HG03457 (cell line): ENCODE measurements around the gene LGR5.

Source experiments
- ATAC-seq: cut with Tn5 transposase; IDR thresholded peaks from one replicate; pipeline ENCODE4 v1.9.1; 2021; ENCODE audit warnings: moderate number of reproducible peaks; ENCODE audit not compliant: unreplicated experiment

The LGR5 gene

DNA sequence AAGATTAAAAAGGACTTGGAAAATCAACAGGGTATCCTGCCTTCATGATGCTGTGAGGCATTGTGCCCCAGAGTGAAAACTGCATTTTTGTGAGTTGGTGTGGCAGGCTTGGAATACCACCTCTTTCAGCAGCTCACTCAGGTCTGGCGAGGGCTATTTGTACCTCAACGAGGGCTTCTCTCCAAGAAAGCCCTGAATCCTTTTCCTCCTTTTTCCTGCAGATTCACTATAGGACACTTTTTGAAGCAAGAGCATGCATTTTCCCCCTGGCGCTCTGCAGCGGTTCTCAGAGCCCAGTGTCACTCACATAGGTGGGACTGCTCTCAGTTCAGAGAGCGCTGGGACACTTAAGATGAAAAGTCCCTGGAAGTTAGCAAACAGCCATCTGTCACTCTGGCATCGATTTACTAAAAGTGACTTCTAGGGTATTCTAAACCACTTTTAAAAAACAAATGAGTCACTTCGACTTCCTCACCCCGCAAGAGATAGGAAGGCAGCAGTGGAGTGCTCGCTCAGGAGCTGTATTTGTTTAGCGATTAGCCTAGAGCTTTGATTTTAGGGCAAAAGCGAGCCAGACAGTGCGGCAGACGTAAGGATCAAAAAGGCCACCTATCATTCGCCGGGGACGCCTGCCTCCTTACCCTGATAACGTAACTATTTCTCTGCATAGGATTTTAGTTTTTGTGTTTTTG, 782 bp upstream of the LGR5 start:
- ATAC-seq = no peak

DNA sequence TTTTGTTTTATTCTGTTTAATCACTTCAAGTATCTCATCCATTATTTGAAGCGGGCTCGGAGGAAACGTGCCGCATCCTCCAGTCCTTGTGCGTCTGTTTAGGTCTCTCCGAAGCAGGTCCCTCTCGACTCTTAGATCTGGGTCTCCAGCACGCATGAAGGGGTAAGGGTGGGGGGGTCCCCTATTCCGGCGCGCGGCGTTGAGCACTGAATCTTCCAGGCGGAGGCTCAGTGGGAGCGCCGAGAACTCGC, 311 bp upstream of the LGR5 start:
- no peak for ATAC-seq

GRCh38 chr12:71440345-71440762, 756 bp downstream of the LGR5 start:
- ATAC-seq = no peak

DNA sequence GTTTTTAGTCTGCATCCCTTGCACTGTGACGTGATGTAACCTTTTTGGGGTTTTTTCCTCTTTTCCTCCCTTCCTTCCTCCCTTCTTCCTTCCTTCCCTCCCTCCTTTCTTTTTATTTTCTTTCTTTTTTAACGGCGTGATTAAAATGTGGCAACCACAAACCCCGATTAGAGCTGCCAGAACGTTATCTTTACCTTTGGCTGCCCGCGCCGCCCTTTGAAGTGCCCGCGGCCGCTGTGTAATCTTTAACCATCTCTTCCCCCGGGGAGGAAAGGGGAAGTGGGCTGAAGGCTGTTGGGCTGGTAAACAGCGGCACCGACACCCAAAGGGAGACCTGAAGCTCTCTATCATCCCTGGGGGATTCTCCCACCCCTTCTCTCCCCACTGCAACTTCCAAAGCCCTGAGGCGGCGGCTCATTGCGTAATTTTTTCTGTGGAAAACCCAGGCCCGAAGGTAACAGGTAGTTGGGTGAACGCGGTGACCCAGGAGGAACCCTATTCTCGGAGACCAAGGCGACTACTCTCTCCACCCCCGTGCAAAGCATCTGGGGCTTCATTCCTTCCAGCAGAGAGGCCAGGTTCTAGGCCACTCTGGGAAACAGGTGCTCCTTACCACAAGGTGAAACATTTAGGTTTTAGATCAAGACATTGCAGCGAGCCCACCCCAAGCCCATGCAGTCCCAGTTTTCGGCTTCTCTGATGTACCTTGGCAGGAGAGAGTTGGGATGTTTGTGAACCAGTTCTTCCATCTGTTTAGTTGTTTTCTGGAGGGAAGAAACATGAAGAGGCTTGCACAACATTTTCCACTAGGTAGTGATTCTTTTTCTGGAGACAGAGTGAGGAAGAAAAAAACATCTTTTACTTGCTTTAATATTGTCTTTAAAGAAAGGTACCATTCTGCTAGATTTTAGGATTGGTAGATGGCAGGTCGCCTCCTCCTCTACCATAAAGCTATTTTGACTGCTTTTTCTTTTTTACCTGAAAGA, 1.5 kb downstream of the LGR5 start:
- peak; percentile 82 for ATAC-seq

DNA sequence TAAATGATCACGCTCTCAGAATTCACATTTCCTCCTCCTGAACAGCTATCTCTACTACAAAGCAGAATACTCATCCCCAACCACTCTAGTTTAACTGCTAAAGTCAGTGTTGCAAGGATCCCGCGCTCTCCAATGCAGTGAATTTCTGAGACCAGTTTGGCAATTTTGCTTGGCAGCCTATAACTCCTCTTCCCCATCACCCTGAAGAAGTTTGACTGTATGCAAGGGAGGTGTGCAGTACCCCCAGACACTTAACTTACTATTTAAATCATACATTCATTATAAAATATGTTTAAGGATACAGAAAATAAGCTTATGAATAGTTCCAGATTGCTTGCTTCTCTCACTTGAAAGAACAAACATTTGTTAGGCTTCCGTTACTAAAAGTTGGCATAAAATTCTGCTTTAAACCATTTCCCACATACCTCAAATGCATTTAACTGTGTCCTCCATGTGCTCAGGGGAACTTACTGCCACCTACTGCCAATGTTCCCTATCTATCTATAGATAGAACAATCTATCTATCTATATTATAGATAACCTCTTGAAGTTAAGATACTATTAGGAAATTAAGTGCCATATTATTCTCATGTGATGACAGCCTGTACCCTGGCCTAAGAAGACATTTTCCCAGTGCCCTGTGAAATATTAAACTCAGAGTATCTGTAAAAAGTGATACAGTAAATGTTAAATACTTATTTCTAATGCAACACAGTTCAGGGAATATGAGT, 2.4 kb downstream of the LGR5 start:
- ATAC-seq = no peak

- ATAC-seq = no peak
Measured at GRCh38 chr12:71442567-71442931, 3.0 kb downstream of the LGR5 start.

DNA sequence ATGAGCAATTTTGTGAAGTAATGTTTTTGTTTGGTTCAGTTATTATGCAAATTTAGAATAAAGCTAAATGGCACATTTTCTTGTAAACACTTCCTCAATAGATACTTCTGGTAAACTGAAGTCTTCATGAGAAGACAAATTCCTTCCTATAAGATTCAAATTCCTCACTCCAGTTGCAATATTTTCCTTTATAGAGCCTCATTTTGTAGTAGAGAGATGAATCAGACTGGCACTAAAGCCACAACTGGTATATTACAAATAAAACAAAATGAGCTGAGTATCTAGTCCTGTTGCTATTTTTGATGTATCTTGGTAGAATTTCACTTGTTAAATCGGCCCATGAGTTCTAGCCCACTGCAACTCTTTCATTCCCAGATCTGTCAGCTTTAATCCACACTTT, 5.5 kb downstream of the LGR5 start:
- ATAC-seq = no peak

DNA sequence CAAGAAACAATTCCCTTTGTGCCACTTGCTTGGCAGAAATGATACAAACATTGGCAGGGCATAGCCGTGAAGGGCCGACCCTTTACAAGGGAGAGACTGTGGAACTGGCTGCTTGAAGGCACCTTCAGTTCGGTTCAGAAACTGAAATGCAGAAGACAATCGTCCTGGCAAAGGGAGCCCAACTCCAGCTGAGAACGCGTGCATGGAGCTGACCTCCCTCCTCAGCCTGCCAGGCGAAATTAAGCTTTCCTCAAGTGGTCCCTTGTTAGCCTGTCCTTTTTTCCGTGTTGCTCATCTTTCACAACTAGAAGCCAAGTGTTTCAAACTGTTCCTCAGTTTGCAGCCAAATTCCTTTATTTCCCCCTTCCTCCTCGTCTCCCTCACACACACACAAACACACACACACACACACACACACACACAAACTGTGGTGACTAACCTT, 8.1 kb downstream of the LGR5 start:
- ATAC-seq = no peak

DNA sequence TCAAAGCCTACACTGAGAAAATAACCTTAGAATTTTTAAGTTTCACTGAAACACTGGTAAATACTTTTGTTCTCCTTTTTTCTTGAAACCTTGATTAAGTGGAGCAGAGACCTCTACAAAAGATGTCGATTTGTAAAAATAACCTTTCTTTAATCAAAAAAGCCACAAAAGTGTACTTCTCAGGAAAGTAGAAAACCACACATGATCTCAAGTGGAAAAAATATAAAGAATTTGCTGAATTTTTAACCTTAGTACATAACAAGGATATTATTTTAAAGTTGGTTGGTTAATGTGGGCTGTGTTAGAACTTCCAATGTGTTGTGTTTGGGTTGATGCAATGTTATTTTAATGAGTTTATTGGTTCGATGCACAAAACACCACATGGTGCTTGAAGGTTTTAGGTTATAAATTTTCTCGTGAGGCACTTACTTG, 8.6 kb downstream of the LGR5 start:
- ATAC-seq = no peak

DNA sequence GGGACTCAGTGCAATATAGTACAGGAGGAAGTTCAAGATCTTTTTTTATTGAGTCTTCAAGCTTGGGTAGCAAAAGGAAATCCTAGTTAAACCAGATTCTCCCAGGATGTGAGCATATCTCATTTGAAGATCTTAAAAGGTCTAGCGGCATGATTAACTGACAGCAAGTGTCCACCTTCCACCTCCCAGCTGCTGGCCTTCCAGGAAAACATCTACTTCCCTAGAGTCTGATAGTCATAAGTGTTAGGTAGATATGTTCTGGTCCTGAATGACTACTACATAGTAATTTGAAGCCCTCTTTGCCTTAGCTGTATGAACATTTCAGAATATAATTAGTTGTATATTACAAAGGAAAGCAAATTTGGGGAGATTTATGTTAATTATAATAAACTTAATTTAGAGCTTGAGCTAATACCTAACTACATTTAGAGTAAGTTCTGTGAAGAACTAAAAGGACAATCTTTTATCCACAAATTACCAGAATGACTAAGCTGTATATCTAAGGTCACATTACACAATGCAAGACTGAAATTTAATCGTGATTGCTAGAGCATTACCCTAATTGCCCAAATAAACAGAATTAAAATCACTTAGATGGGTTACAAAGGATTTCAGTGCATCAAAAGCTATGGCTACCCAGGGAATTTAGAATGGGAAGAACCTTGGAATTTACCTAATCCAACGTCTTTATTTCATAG, 9.9 kb downstream of the LGR5 start:
- ATAC-seq = no peak

DNA sequence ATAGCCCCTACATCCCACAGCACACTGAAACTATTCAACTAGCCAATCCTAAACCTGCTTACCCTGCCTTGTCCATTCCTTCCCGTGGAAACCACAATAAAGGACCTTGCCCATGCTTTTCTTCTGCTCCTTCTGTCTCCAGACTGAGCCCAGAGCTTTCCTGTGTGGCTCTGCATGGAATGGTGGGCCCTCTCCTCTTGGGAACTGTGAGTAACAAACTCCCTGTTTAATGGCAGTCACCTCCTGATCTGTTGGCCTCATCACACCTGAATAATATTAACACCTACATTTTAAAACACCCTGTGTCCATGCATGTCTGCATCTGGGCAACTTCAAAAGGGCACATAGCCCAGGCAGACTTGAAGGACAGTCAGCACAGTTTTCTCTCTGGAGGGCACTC, 12.4 kb downstream of the LGR5 start:
- no peak for ATAC-seq

DNA sequence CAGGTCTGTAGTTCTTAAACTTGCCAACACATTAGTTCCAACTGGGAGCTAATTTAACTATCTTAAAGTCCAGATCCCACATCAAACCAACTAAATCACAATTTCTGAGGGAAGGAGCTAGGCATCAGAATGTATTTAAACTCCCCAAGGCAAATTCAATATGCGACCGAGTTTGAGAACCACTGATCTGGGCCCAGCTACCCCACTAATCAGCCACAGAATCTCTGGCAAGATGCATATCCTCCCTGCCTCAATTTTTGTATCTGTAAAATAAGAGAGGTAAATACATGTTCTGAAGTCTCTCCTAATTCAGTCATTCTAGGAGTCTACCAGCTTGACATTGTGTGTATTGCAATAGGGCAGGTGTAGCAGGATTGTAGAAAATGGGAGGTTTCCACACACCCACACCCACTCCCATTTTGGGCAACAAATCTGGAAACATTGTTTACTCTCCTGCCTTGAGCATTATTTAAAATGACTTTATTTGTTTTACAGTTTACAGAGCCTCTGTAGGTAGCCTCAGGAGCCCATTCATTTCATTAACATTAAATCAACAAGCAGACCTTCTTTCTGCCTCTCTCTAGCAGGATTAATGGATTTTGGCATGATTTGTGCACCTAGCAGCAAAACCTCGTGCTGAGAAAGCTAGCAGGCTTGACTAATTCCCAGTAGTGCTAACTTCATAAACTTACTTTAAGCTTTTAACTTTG, 15.6 kb downstream of the LGR5 start:
- no peak for ATAC-seq

DNA sequence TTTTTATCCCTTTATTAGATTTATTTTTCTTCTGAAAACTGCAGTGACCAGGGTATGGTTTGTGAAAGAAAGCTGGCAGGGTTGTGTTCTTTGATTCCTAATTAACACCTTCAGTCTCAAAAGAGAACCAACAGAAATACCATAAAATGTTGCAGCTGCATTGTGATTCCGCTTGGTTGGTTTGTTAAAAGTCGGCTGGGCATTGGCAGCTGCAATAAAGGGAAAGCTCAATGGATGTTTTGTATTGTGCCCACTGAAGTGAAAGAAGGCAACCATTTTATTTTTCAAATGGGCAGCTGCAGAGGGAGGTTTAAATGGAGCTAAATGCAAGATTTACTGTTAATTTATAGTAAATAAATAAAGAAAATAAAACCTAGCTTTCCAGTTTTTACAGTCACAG, 16.7 kb downstream of the LGR5 start:
- no peak for ATAC-seq

- no peak for ATAC-seq
Measured at GRCh38 chr12:71456990-71457389, 17.4 kb downstream of the LGR5 start.

DNA sequence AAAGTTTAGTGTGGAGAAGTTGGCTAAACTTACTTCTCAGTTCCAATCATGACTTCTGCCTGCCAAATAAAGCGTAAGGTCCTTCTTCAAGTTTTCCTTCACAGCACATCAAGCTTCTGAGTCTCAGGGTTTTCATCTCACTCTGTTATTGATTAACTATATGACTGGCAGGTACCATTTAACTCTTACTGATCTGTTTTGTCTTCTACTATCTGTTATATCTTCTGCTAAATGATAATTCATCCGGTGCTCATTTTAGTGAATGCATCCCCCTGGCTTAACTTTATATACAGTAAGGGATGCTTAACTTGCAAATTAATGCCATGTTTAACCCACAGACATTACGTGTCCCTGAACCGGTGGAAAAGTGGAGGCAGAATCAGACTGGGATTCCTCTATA, 20.7 kb downstream of the LGR5 start:
- ATAC-seq = no peak

GRCh38 chr12:71460850-71461609, 21.4 kb downstream of the LGR5 start:
- no peak for ATAC-seq

- ATAC-seq = no peak
Measured at GRCh38 chr12:71461787-71462328, 22.3 kb downstream of the LGR5 start.

DNA sequence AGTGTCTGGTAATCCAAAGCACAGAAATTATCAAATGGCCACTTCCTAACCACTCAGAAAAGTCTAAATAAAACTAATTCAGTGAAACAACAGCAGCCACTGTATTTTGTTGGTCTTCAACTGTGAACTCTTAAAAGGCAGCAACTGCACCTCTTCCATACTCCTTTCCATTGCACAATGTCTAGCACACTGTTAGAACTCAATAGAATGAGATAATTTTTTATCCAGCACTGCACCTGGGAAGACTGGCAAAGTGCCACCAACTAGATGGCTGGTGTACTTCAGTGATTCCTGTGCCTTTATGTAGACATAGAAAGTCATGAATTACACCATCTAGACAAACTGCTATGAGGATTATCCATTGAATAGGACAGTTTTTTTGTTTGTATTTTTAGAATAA, 26.2 kb downstream of the LGR5 start:
- ATAC-seq = no peak

DNA sequence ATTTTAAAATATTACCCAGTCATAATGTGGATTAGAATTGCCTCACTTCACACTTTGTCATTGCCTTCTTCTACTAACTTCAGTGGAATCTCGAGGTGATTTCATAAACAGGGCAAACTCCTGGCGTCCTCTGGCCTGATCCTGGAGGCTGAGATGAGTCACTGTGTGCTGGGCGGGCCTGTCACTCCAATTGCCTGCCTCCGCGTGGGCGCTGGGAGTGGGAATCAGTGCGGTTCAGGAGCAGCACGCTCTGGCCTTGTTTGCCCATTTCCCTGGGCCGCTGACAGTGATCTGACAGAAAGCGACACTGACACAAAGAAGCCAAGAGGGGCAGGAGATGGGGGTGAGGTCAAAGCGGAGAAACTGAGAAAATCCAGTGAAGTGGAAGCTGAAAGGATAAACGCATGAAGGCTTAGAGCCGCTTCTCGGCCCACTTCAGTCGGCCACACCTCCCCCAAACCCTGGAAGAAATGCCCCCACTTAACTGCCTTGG, 29.7 kb downstream of the LGR5 start:
- no peak for ATAC-seq
